Astrocyte of the hippocampus (primary cell): ENCODE results near the gene ADARB2.
"Not testable (repeated sequence)": the region's sequence is repeated elsewhere in the genome, so short reads cannot be mapped to it uniquely, and the experiment has no call there.

ENCODE experiments used
- DNase-seq: peaks from one replicate; pipeline ENCODE4 v3.0.0; 2011; ENCODE audit warnings: low read depth, low spot score

The ADARB2 gene

GRCh38 chr10:1434912-1435692, 302.2 kb downstream of the ADARB2 start:
- no peak for DNase-seq

- no peak for DNase-seq
Observed at GRCh38 chr10:1434202-1434601, 303.1 kb downstream of the ADARB2 start.

GRCh38 chr10:1432161-1432560, 305.2 kb downstream of the ADARB2 start:
- DNase-seq = no peak

- no peak for DNase-seq
Observed at GRCh38 chr10:1431229-1431628, 306.1 kb downstream of the ADARB2 start.

- DNase-seq = not testable (repeated sequence)
Observed at GRCh38 chr10:1427521-1428186, 309.7 kb downstream of the ADARB2 start.

- DNase-seq = no peak
Observed at GRCh38 chr10:1426786-1427185, 310.5 kb downstream of the ADARB2 start.

- no peak for DNase-seq
Observed at GRCh38 chr10:1425879-1426278, 311.4 kb downstream of the ADARB2 start.

- no peak for DNase-seq
Observed at GRCh38 chr10:1424648-1425047, 312.7 kb downstream of the ADARB2 start.

- no peak for DNase-seq
Observed at GRCh38 chr10:1423676-1424253, 313.6 kb downstream of the ADARB2 start.

GRCh38 chr10:1422275-1422674, 315.1 kb downstream of the ADARB2 start:
- DNase-seq = no peak

GRCh38 chr10:1420661-1421362, 316.5 kb downstream of the ADARB2 start:
- DNase-seq = peak; percentile 71

- no peak for DNase-seq
Observed at GRCh38 chr10:1419796-1420610, 317.3 kb downstream of the ADARB2 start.

GRCh38 chr10:1418031-1418550, 319.2 kb downstream of the ADARB2 start:
- no peak for DNase-seq

GRCh38 chr10:1417574-1417973, 319.8 kb downstream of the ADARB2 start:
- DNase-seq = no peak

- no peak for DNase-seq
Observed at GRCh38 chr10:1416456-1417037, 320.8 kb downstream of the ADARB2 start.

GRCh38 chr10:1414893-1415292, 322.4 kb downstream of the ADARB2 start:
- no peak for DNase-seq

- DNase-seq = not testable (repeated sequence)
Observed at GRCh38 chr10:1414346-1414745, 323.0 kb downstream of the ADARB2 start.

- no peak for DNase-seq
Observed at GRCh38 chr10:1413823-1414222, 323.5 kb downstream of the ADARB2 start.

GRCh38 chr10:1413256-1413655, 324.1 kb downstream of the ADARB2 start:
- no peak for DNase-seq

- DNase-seq = no peak
Observed at GRCh38 chr10:1412531-1413189, 324.7 kb downstream of the ADARB2 start.
